Activated naive CD8-positive, alpha-beta T cell treated with anti-CD3 and anti-CD28 coated beads, Interleukin-2, amount 10 ng/mL, durations not matched to agents 7 days and 5 days (primary cell): ENCODE results near the gene ECE2. TPM values are rescaled to one million over a fixed set of nuclear protein-coding genes. Genes with fewer than 3 reads are reported as not detected.

Source experiments
- ATAC-seq: fragments of 150-1000 bp; cut with Tn5 transposase; one replicate; pipeline ENCODE4 v1.10.0; 2021; ENCODE audit warnings: low read depth, moderate library complexity
- POLR2A ChIA-PET: fragments of 350-600 bp; sonication (Branson Sonifier 250); formaldehyde crosslinking; loops from one replicate; lab custom pipeline; 2021; ENCODE audit warnings: antibody characterized with exemption; lab: Charles Lee
- DNase-seq: peaks from one replicate; pipeline ENCODE4 v3.0.0; 2021
- H3K27ac Mint-ChIP-seq: one replicate; pipeline ENCODE4 v1.8.0; 2022; ENCODE audit warnings: mild to moderate bottlenecking, mixed read lengths
- H3K27me3 Mint-ChIP-seq: one replicate; pipeline ENCODE4 v1.8.0; 2022; ENCODE audit warnings: mild to moderate bottlenecking, moderate library complexity, mixed read lengths
- H3K36me3 Mint-ChIP-seq: one replicate; pipeline ENCODE4 v1.8.0; 2021; ENCODE audit warnings: mild to moderate bottlenecking, mixed read lengths
- H3K4me1 Mint-ChIP-seq: one replicate; pipeline ENCODE4 v1.8.0; 2021; ENCODE audit warnings: mixed read lengths
- H3K4me3 Mint-ChIP-seq: one replicate; pipeline ENCODE4 v1.8.0; 2022; ENCODE audit warnings: mild to moderate bottlenecking, moderate library complexity, mixed read lengths
- H3K9me3 Mint-ChIP-seq: one replicate; pipeline ENCODE4 v1.8.0; 2021; ENCODE audit warnings: mixed read lengths
- total RNA-seq, 2 experiments: library from RNA; stranded (reverse); gene quantifications; one replicate each; pipeline ENCODE4 v1.2.3, GENCODE V29; 2021

ECE2 gene
- total RNA-seq, 2 experiments from 2014 or later = not detected

- H3K27ac Mint-ChIP-seq = no peak overlapping the region
- no peak overlapping the region for H3K4me3 Mint-ChIP-seq
- no peaks in the 10 kb centered on the region for H3K9me3 Mint-ChIP-seq
- ATAC-seq = no peak
- H3K4me1 Mint-ChIP-seq = peaks cover 2% of the 10 kb centered on the region
- H3K36me3 Mint-ChIP-seq = no peaks in the 10 kb centered on the region
- POLR2A ChIA-PET = no interaction called here
- DNase-seq = no peak
- peaks cover 17% of the 10 kb centered on the region for H3K27me3 Mint-ChIP-seq
Observed at GRCh38 chr3:184236033-184236410, 39.8 kb upstream of the ECE2 start.

DNA sequence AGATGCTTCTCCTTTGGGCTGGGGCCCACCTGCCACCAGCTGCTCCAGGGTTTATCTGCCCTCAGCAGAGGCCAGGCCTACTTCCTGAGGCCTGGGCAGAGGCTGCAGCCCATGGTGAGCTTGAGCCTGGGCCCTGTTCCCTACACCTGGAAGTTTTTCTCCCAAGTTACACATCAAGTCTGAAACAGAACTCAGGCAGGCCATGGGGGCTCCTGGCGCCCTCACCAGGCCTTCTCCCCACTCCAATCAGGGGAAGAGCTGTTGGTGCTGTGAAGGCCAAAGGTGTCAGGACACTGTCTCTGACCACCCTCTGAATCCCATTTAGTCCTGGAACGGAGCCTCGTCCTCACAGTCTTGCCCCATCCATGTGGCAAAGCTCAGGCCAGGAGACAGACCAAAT is 39.2 kb upstream of the ECE2 start:
- ATAC-seq = no peak
- POLR2A ChIA-PET = no interaction called here
- DNase-seq = no peak
- Mint-ChIP-seq H3K4me3 (no peak overlapping the region), H3K4me1 (peaks cover 2% of the 10 kb centered on the region), H3K27ac (no peak overlapping the region), H3K27me3 (peaks cover 11% of the 10 kb centered on the region), H3K36me3 (no peaks in the 10 kb centered on the region), H3K9me3 (no peaks in the 10 kb centered on the region)

- Mint-ChIP-seq H3K9me3 (no peaks in the 10 kb centered on the region), H3K27ac (no peak overlapping the region), H3K27me3 (peaks cover 6% of the 10 kb centered on the region), H3K4me1 (peaks cover 2% of the 10 kb centered on the region), H3K36me3 (no peaks in the 10 kb centered on the region), H3K4me3 (no peak overlapping the region)
- DNase-seq (no peak), ATAC-seq (no peak)
- POLR2A ChIA-PET = no interaction called here
Observed at GRCh38 chr3:184237211-184237610, 38.6 kb upstream of the ECE2 start.

DNA sequence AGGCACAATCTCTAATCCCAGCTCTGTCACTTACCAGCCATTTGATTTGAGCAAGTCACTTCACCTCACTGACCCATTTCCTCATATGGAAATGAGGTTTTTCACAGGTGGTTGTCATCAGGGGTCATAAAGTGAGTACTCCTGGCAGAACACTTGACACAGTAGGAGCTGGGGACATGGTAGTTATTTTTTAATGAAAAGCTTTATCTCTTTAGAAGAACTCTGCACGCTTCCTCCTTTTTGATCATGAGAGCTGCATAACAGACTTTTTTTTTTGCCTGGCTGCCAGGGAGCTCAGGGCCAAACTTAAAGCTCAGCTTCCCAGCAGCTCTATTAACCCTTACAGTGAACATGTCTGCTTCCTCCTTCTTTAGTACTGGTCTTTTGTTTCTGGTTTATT is 38.0 kb upstream of the ECE2 start:
- Mint-ChIP-seq H3K4me1 (peaks cover 2% of the 10 kb centered on the region), H3K27ac (no peak overlapping the region), H3K27me3 (peaks cover 2% of the 10 kb centered on the region), H3K9me3 (no peaks in the 10 kb centered on the region), H3K4me3 (no peak overlapping the region), H3K36me3 (peaks cover 2% of the 10 kb centered on the region)
- POLR2A ChIA-PET = interaction anchor here (1.2 kb wide), 1 partner anchor 9 kb away, joined by 4 read pairs; no protein-coding TSS in a partner anchor
- DNase-seq (no peak), ATAC-seq (no peak)

DNA sequence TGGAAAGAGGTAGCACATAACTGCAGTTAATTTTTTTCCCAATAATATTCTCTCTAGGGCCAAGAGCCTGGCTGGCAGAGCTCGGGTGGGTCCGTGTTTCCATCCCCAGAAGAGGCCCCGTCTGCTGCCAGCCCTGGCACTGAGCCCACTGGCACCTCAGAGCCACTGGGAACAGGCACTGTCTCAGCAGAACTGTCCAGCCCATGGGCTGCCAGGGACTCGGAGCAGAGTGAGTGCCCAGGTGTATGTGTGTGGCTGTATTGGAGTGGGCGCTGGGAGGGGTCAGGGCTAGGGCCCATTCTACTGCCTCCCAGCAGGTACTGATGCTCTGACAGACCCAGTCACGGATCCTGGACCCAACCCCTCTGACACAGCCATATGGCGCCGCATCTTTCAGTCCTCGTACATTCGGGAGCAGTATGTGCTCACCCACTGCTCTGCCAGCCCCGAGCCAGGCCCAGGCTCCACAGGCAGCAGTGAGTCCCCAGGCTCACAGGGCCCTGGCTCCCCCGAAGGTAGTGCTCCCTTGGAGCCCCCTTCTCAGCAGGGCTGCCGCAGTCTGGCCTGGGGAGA is 37.5 kb upstream of the ECE2 start:
- Mint-ChIP-seq H3K36me3 (peaks cover 3% of the 10 kb centered on the region), H3K27me3 (no peaks in the 10 kb centered on the region), H3K27ac (no peak overlapping the region), H3K4me1 (peaks cover 2% of the 10 kb centered on the region), H3K9me3 (no peaks in the 10 kb centered on the region), H3K4me3 (no peak overlapping the region)
- no peak for ATAC-seq
- DNase-seq = no peak
- POLR2A ChIA-PET = interaction anchor here (1.2 kb wide), 1 partner anchor 8 kb away, joined by 4 read pairs; no protein-coding TSS in a partner anchor

GRCh38 chr3:184239221-184239620 is 36.6 kb upstream of the ECE2 start:
- Mint-ChIP-seq H3K27me3 (no peaks in the 10 kb centered on the region), H3K9me3 (no peaks in the 10 kb centered on the region), H3K4me1 (peaks cover 2% of the 10 kb centered on the region), H3K36me3 (peaks cover 7% of the 10 kb centered on the region), H3K4me3 (no peak overlapping the region), H3K27ac (no peak overlapping the region)
- DNase-seq (no peak), ATAC-seq (no peak)
- POLR2A ChIA-PET = no interaction called here

- DNase-seq = no peak
- no peak for ATAC-seq
- H3K27ac Mint-ChIP-seq = no peak overlapping the region
- peaks cover 11% of the 10 kb centered on the region for H3K36me3 Mint-ChIP-seq
- no peak overlapping the region for H3K4me3 Mint-ChIP-seq
- H3K27me3 Mint-ChIP-seq = no peaks in the 10 kb centered on the region
- POLR2A ChIA-PET = no interaction called here
- no peaks in the 10 kb centered on the region for H3K9me3 Mint-ChIP-seq
- H3K4me1 Mint-ChIP-seq = peaks cover 2% of the 10 kb centered on the region
Observed at GRCh38 chr3:184239708-184240107, 36.1 kb upstream of the ECE2 start.

DNA sequence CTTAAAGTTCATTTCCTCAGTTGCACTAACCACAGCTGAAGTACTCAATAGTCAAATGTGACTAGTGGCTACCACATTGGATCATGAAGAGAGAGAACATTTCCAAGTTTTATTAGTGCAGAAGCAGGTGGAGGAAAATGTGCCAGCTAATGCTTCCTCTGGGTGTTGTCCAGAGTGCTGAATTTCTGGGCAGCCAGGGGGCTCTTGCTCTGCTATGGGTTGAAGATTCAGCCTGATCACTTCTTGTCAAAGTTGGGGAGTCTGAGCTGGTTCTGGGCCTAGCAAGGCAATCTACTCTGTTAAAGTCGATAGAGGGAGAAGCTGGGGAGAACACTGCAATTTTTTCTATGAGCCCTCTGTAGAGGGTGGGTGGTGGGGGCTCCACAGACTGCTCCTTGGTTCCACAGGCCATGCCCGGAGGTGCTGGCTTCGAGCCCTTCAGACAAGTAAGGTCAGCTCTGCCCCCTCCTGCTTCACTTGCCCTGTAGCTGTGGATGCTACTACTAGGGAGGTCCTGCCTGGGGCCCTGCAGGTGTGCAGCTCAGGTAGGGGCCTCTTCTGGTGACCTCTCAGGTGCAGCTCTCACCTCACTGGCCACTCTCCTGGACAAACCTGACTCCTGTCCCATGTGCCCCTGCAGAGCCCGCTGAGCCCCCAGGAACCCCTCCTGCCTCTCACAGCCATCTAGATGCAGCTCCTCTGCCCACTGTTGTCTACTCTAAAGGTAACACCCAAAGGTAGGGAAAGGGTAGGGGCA is 35.3 kb upstream of the ECE2 start:
- no peaks in the 10 kb centered on the region for H3K27me3 Mint-ChIP-seq
- H3K4me3 Mint-ChIP-seq = no peak overlapping the region
- no peaks in the 10 kb centered on the region for H3K9me3 Mint-ChIP-seq
- peaks cover 14% of the 10 kb centered on the region for H3K36me3 Mint-ChIP-seq
- DNase-seq (no peak), ATAC-seq (no peak)
- POLR2A ChIA-PET = interaction anchor here (0.5 to 1.1 kb wide), 3 partner anchors 9 to 1373 kb away, joined by 3 to 4 read pairs (median 3); no protein-coding TSS in a partner anchor
- H3K4me1 Mint-ChIP-seq = peaks cover 2% of the 10 kb centered on the region
- H3K27ac Mint-ChIP-seq = no peak overlapping the region

DNA sequence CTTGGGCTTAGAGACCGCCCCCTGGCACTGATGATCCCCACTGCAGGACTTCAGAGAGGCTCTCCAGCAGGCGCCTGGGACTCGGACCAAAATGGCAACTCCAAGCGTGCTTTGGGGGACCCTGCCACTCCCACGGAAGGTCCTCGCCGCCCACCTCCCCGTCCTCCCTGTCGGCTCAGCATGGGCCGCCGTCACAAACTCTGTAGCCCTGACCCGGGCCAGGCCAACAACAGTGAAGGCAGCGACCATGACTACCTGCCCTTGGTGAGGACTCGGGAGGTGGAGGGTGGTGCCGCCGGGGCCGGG is 34.7 kb upstream of the ECE2 start:
- Mint-ChIP-seq H3K27ac (no peak overlapping the region), H3K27me3 (no peaks in the 10 kb centered on the region), H3K36me3 (peaks cover 14% of the 10 kb centered on the region), H3K9me3 (no peaks in the 10 kb centered on the region), H3K4me1 (peaks cover 2% of the 10 kb centered on the region), H3K4me3 (no peak overlapping the region)
- ATAC-seq (no peak), DNase-seq (no peak)
- POLR2A ChIA-PET = interaction anchor here (0.6 to 1.1 kb wide), 2 partner anchors 9 to 1373 kb away, joined by 3 to 4 read pairs; no protein-coding TSS in a partner anchor

DNA sequence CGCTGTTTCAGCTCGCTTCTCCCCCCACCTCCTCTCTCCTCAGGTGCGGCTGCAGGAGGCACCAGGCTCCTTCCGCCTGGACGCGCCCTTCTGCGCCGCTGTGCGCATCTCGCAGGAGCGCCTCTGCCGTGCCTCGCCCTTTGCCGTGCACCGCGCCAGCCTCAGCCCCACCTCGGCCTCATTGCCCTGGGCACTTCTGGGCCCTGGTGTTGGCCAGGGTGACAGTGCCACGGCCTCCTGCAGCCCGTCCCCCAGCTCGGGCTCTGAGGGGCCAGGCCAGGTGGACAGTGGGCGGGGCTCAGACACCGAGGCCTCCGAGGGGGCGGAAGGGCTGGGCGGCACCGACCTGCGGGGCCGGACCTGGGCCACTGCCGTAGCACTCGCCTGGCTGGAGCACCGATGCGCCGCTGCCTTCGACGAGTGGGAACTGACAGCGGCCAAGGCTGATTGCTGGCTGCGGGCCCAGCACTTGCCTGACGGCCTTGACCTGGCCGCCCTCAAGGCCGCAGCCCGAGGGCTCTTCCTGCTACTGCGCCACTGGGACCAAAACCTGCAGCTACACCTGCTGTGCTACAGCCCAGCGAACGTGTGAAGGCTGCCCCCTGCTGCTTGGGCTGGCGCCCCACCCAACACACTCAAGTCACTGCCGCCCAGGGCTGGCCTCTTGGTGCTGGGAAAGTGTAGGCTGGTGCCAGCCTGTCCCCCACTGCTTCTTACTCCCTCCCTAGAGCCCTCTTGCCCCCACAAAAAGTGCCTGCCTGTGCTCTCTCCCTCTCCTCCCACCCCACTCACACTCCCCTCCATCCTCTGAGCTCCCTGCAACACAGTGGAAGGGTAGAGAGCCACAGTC is 34.1 kb upstream of the ECE2 start:
- H3K27me3 Mint-ChIP-seq = no peaks in the 10 kb centered on the region
- peaks cover 2% of the 10 kb centered on the region for H3K4me1 Mint-ChIP-seq
- no peaks in the 10 kb centered on the region for H3K9me3 Mint-ChIP-seq
- DNase-seq (no peak), ATAC-seq (peak; percentile 62)
- no peak overlapping the region for H3K4me3 Mint-ChIP-seq
- peaks cover 14% of the 10 kb centered on the region for H3K36me3 Mint-ChIP-seq
- POLR2A ChIA-PET = no interaction called here
- no peak overlapping the region for H3K27ac Mint-ChIP-seq

- no peak overlapping the region for H3K27ac Mint-ChIP-seq
- H3K9me3 Mint-ChIP-seq = no peaks in the 10 kb centered on the region
- peaks cover 2% of the 10 kb centered on the region for H3K4me1 Mint-ChIP-seq
- DNase-seq = no peak
- ATAC-seq = no peak
- POLR2A ChIA-PET = no interaction called here
- no peaks in the 10 kb centered on the region for H3K27me3 Mint-ChIP-seq
- peaks cover 14% of the 10 kb centered on the region for H3K36me3 Mint-ChIP-seq
- H3K4me3 Mint-ChIP-seq = no peak overlapping the region
Observed at GRCh38 chr3:184242297-184242685, 33.5 kb upstream of the ECE2 start.

- Mint-ChIP-seq H3K27me3 (no peaks in the 10 kb centered on the region), H3K27ac (peak within 1 kb of the TSS; percentile 97), H3K9me3 (no peaks in the 10 kb centered on the region), H3K4me3 (peak within 1 kb of the TSS; percentile 98), H3K36me3 (peaks cover 7% of the 10 kb centered on the region), H3K4me1 (peaks cover 14% of the 10 kb centered on the region)
- ATAC-seq (peak; percentile 47), DNase-seq (peak; percentile 89)
- POLR2A ChIA-PET = interaction anchor here (1.2 kb wide), 1 partner anchor 21 kb away, joined by 3 read pairs; no protein-coding TSS in a partner anchor
Observed at GRCh38 chr3:184248454-184249411, 27.1 kb upstream of the ECE2 start, which contains the start of gene ALG3. Gene ALG3, minus strand, starts transcription at chr3:184248962. Its CDS starts 22 bp downstream, at chr3:184248940.
